Dermis blood vessel endothelial cell (primary cell): ENCODE measurements around the gene SPRR5. TPM values are rescaled to one million over a fixed set of nuclear protein-coding genes. Genes with fewer than 3 reads are reported as not detected.

Experiments
- DNase-seq: peaks from one replicate; pipeline ENCODE4 v3.0.0; 2010
- total RNA-seq: library from RNA; depleted of rRNA; stranded (reverse); fragments of >200 nt; gene quantifications from 2 replicates; pipeline ENCODE4 v1.2.3, GENCODE V29; 2014

Gene SPRR5, protein sequence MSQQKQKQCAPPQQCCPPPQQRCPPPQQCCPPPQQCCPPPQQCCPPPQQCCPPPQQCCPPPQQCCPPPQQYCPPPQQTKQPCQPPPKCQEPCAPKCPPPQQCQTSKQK
- total RNA-seq: not detected in 2 replicates

DNA sequence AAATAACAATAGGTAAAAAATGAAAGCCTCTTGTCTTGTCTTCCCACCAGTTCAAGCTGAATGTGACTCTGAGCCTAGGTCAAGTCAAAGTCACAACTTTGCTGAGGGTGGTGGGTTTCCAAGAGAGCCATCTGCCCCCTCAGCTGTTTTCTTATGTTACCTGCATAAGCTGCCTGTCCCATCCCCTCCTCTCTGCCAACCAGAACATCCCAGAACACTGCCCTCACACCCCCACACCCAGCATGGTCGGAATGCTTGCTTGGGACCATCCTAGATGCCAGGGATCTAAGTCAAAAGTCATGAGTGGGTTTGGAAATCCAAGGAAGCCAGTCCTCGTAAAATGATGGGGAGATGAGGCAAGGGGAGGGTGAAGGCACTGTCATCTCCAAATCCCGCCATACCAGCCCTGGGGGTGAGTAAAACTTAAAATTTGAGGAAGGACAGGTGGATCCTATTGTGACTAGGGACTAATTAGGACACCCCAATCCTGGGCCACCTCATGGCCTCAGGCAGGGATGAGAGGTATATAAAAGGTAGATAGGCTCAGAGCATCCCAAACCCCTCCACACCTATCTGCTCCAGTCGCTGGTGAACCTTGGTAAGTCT, at the start of gene SPRR5:
Gene SPRR5 (plus strand): TSS at position 556 of the 606 bp plus-strand sequence. CDS start 1,349 bp downstream, outside the sequence.
- DNase-seq: no peak

DNA sequence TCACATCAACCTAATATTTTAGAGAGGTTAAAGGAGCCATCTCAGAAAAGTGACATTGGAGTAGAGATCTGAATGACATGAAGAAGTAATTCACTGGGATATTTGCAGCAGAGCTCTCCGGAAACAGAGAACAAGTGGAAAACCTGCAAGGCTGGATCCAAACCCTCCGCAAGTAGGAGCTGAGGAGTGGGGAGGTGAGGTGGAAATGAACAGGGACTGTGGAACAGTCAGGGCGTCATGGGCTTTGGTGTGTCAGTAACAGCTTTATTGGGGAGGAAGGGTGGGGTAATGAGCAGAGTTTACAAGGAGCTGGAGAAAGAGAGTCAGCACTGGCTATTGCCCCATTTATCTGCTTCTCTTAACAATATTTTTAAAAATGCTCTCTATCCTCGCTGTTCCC, 48.0 kb upstream of the SPRR5 start:
- DNase-seq: no peak

DNA sequence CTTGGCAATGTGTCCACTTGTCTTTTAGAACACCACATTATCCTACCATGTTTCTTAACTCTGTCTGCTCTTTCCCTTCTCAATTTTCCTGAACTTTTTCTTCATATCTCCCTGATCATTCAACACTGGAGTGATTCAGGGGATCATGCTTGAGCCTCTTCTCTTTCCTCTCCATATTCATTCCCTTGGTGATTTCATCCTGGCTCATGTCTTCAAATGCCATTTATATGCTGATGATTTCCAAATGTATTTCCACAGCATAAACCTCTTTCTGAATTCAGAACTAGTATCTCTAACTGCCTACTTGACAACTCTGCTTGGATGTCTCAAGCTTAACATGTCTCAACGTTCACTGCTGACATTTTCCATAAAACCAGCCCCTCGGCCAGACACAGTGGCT, 47.1 kb upstream of the SPRR5 start:
- no peak for DNase-seq

DNA sequence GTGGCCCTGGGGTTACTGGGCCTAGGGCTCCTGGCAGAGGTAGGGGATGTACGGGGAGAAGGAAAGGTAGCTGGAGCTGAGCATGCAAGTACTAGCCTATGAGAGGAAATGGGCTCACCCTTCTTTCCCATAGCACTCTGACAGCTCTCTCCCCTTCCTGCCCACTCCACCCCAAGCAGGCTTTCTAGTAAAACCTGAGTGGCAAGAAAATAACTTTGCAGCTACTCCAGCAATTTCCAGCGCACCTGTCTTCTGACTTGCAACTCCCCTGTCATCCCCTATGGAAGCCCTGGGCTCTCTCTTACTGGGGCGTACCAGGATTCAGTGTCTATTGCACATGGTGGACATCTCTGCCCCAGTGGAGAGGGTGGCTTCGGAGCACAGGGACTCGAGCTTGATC, 45.4 kb upstream of the SPRR5 start:
- no peak for DNase-seq

DNA sequence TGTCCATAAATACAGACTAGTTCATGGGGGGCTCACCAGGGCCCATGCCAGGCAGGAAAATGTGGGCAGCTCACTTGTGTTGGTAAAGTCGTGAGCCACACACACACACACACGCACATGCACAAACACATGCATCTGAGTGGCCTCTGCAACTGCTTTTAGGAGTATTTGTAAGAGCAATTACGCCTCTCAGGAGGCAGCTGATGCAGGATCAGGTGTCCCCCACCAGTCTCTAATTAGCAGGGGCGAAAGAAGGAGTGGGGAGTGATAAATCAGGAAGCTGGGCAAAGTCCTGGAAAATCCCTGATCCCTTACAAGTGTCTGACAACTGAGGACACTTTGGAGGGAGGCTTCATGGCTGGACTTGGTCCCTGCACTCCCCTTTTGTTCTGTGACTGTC, 44.4 kb upstream of the SPRR5 start:
- DNase-seq: no peak

DNA sequence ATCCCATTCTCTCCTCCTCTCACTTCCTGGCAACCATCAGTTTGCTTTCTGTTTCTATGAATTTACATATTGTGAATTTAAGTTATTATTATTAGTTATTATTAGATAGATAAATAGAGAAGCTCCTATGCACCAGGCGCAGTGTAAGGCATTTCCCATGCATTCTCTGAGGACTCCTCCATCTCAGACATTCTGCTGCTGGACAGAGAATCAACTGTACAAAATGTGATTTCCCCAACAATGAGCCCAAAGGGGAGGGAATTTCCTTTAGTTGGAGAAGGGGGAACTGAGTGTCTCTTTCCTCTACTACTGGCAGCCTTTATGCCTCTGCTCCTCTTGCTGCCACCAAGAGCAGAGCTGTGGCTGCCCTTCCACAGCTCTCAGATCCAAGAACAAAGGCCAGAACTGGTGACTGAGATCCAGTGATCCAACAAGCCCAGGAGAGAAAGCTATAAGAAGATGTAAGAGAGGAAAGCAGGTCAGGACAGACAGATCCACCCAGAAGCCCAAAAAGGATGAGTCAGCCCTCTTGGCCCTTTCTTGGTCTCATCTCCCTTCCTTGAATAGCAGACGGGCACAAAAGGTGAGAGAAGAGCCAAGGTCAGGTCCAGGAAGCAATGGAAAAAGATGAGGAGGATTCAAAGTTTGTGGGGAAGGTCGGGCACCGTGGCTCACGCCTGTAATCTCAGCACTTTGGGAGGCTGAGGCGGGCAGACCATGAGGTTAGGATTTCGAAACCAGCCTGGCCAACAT, 42.1 kb upstream of the SPRR5 start:
- DNase-seq: no peak

DNA sequence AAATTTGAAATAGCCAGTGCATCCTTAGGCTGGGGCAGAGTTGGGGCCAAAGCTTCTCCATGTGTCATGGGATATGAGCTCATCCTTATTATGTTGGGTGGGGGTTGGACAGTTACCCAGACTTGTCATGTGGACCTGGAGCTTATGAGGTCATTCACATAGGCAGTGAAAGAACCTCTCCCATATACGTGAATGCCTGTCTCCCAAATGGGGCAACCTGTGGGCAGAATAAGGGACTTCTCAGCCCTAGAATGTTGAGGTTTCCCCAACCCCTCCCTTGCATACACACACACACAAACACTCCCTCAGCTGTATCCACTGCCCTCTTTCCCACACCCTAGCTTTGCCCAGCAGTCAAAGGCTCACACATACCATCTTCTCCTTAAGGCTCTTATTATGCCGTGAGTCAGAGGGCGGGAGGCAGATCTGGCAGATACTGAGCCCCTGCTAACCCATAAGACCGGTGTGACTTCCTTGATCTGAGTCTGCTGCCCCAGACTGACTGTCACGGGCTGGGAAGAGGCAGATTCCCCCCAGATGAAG, 40.9 kb upstream of the SPRR5 start:
- DNase-seq: no peak

DNA sequence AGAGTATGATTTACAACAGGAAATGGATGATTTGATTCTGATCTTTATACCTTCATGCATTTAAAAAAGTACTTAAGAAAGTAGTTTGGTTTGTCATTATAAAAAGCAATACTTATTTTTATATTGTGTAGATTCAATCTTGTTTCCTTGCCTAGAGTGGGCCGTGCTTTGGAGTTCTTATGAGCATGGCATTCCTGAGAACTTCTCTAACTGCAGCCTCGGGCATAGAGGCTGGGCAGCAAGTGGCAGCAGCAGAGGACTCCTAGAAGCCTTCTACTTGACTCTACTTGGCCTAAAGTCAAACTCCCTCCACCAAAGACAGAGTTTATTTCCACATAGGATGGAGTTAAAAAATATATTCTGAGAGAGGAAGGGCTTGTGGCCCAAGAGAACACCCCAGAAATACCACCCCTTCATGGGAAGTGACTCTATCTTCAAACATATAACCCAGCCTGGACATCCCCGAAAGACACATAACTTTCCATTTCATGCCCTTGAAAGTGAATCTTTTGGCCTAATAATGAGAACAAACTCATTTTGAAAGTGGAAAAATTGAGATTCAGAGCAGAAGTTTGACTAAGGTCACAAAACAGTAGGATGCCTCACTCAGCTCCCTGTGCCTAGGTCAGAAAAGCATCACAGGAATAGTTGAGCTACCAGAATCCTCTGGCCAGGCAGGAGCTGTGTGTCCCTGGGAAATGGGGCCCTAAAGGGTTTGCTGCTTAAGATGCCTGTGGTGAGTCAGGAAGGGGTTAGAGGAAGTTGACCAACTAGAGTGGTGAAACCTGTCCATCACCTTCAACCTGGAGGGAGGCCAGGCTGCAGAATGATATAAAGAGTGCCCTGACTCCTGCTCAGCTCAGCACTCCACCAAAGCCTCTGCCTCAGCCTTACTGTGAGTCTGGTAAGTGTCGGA, 39.1 kb upstream of the SPRR5 start, which contains the start of gene IVL:
Gene IVL (plus strand): TSS at position 861 of the 916 bp plus-strand sequence. CDS start 1,252 bp downstream, outside the sequence.
- DNase-seq: no peak

DNA sequence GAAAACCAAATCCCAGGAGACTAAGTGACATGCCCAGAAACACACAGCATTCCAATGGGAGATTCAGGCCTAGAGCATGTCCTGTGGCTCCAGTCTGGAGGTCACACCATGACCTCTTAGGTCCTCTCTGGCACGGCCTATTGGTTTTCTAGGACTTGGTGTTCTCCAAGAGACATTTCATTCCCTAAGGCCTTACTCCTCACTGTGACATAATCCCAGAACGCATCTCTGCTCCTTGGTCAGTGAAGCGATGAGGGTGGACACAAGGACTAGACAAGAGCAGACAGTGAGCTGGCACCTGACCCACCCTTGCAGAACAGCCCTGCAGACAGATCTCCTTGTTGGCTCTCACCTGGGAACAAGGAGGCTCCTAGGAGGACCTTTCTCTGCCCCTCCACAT, 37.8 kb upstream of the SPRR5 start:
- no peak for DNase-seq

DNA sequence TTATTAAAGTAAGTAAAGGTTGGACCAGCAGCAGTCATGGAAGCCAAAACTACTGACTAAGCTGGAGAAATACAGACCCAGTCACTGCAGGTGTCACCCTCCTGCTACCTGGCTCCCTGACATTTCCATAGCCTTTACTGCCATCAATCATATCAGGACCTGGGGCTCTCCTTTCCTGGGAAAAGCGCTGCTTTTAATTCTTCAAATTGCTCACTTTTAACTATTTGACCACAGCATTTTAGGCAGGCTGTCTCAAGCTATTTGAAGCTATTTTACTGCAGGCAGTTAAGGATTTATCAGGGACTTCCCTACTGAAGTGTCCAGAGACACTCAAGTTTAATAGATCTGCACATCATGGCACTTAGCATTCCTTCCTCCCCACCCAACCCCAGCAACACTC, 34.5 kb upstream of the SPRR5 start:
- no peak for DNase-seq

DNA sequence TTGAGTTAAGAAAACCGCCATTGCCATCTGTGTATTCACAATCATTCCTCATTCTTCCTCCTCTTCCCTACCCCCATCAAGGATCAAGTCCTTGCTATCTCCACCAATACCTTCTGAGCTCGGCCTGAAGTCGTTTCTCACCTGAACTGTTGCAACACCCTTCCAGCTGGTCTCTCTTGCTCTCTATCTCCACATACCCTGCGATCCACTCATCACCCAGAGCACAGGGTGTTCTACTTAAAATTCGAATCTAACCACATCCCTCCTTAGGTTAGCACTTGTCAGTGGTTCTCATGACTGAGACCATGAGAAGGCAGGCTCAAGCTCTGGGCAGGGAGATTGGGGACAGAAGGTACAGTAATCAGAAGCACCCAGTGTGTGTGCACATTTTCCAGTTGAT, 34.1 kb upstream of the SPRR5 start:
- DNase-seq: no peak

DNA sequence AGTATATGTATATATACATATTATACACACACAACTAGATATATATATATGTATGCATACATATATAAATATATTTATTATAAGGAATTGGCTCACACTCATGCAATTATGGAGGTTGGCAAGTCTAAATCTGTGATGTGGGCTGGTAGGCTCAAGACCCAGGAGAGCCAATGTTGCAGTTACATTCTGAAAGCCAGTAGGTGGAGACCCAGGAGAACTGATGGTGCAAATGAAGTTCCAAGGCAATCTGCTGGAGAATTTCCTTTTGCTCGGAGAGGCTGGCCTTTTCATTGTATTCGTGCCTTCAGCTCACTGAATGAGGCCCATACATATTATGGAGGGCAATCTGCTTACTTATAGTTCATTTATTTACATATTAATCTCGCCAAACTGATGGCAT, 29.2 kb upstream of the SPRR5 start:
- DNase-seq: no peak

DNA sequence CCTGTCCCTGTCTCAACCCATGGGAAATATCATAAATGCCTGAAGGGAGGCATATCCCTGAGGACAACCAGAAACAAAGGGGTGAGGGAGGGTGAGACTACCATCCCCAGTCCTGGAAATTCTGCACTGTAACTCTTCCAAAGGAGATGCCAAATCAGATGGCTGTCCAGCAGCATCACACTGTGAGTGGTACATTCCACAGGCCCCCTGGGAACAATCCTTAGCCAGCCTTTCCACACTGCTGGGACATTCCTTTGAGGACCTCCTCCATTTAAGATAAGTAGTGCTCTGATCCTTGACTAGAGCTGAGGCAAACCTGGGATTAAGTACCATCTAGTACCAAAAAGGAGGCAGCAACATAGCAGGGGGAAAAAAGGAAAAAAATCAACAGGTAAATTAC, 27.9 kb upstream of the SPRR5 start:
- no peak for DNase-seq

DNA sequence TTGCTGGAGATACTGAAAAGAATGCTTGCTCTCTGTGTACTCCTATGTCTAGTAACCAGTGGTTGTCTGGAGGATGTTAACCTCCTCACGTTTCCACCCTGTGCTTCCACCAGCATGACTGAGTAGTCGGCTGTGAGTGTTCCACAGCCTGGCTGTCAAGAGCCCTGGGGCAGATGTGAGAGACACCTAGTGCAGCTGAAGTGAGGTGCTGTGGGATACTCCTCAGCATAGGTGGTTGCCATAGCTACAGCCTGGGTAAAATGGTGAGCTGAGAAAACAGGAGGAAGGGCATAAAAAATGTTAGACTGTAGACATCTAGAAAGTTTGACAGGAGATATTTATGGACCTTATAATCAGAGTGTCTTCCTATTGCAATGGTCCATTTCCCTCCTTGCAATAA, 22.8 kb upstream of the SPRR5 start:
- DNase-seq: no peak

DNA sequence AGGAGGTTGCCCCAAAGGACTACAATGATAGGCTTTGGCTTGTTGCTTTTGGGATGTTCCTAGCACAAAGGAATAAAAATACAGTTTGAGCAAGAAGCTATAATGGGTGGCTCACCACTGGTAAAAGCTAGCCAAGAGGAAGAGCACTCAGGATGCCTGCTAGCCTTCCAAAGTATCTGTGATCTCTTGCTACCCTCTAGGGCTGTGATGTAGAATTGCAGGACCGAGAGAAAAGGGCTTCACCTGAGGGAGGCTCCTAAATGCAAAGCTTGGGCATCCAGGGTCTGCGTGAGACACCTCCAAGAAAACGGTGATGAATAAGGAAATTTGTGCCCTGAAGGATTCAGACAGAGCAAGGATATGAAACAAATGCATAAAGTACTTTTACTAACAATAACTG, 20.9 kb upstream of the SPRR5 start:
- DNase-seq: no peak

DNA sequence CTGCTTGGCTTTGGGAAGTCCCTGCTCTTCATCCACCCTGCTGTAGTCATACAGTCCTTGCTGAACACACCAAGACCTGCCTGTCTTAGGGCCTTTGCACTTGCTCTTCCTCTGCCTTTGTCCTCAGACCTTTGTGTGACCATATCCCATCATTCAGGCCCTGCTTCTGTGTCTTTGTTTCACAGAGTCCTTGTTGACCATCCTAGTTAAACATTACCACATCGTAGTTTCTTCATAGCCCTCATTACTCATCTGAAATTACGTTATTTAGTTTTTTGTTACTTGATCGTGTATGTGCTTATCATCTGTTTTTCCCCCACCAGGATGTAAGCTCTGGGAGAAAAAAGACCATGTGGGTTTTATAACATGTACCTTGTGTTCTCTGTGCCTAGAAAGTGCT, 18.3 kb upstream of the SPRR5 start:
- no peak for DNase-seq

DNA sequence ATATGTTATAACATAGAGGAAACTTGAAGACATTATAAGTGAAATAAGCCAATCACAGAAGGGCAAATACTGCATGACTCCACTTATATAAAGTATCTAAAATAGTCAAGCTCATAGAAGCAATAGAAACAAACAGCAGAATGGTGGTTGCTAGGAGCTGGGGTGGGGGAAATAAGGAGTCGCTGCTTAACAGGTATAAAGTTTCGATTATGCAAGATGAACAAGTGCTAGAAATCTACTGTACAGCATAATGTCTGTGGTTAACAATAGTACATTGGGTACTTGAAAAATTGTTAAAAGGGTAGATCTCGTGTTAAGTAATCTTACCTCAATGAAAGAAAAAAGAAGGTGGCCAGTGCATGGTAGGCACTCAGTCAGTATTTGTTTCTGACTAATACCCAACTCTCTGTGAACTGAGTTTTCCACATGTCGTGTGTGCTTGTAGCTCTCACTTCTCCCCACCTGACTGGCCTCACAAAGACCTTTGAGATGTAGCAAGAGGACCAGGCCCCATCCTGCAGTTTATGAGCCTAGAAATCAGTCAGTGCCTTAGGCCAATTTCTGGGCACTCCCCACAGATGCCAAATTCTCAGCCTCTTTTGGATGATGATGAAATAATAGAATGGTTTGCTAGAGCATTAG, 14.7 kb upstream of the SPRR5 start:
- no peak for DNase-seq

DNA sequence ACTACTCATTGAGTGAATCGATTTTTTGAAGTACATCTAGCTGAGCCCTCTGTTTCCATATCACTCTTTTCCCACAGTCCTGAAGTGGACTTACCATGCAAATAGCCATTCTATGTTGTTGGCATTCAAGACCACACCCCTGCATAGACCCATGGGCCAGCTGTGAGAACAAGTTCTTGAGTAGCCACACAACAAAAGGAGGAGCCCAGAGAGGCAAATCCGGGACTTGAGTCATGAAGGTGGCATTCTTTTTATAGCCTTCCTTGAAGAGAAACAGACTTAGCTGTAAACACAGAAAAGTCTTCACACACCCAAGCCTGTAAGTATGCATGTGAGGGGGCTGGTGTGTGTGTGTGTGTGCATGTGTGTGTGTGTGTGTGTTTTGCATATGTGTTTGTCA, 13.8 kb upstream of the SPRR5 start:
- DNase-seq: no peak

DNA sequence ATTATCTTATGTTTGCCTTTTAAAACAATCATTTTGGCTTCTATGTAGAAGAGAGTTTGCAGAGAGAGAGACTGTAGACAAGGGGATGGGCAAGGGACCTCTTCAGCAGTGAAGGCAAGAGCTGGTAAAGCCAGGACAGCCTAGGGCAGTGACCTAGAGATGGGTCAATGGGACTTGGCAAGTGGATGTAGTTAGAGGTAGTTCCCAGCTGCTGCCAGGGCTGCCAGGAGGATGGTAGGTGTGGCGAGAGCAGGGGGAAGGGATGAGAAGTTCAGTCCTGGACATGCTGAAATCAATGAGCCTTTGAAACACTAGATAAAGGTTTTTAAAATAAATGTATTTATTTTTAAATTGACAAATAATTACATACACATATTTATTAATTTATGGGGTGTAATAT, 6.4 kb upstream of the SPRR5 start:
- no peak for DNase-seq

DNA sequence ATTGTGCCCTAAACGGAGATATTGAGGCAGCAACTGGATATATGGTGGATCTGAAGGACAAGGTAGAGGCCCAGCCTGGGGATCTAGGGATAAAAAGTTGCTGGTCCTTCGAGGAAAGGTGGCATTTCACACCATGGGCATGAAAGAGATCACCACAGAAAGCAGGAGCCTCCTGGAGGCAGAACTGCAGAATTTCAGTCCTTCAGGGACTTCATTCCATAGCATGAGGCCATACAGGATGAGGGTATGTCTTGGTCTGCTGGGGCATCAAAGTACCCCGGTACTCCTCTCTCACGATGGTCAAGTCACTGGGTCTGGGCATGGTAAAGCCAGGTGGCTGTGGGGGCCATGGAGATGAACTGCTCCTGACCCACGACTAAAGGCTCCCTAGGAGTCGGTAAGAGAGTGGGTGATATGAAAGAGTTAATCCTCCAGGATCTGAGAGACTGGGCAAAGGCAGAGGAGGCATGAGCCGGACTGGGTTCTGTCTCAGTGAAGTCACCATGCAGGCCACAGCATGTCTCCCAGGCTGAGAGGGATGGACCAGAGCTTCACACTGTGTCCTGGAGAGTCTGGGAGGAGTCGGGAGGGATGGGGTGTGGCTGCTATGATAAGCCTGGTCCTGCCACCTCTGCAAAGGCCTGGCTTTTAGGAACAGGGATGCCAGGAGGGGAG, 5.8 kb upstream of the SPRR5 start:
- DNase-seq: no peak

DNA sequence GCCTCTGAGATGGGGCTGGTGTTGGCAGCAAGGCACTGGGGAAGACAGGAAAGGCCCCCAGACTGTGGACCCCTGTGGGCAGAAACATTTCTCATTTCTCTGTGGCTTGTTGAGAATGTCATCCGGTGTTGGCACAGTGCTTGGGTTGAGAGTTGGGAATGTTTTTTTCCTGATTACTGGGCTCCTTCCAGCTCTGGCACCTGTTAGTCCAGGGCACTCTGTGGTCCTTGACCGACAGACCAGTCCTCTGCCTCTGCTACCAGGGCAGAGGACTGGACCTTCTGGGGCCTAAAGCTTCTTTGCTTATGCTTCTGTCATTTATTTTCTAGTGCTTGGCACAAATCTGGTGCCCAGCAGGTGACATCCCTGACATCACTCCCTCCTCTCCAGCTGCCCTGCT, 4.8 kb upstream of the SPRR5 start:
- no peak for DNase-seq

DNA sequence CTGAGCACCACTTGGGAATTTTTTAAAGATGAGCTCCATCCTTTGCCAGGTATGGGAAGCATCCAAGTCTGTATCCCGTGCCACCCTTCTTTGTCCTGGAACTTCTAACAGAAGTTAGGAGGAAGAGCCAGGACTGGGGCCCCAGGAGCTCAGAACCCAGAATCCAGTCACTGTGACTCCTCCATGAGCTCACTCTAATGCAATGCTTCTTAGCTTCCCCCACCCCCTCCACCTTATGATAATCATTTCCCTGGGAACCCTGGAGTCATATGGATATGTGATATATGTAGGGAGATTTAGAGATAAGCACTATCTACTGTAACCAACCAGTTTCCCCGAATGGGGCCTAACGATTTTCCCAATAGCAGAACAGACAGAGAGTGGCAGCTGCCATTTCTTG, 758 bp upstream of the SPRR5 start:
- no peak for DNase-seq
